GM12801 (cell line): ENCODE data around the gene IGSF21.

Experiments used
- CTCF ChIP-seq: IDR thresholded peaks from one replicate; pipeline ENCODE4 v1.5.1; 2011; ENCODE audit warnings: control low read depth; ENCODE audit not compliant: insufficient read length; ENCODE audit errors: extremely low read depth

Gene IGSF21

GRCh38 chr1:18134324-18135046 is 26.9 kb downstream of the IGSF21 start:
- TF ChIP-seq CTCF: no peak

- no peak for TF ChIP-seq CTCF
Measured at GRCh38 chr1:18137759-18138345, 30.3 kb downstream of the IGSF21 start.

- TF ChIP-seq CTCF: no peak
Measured at GRCh38 chr1:18139198-18139981, 31.8 kb downstream of the IGSF21 start.

- no peak for TF ChIP-seq CTCF
Measured at GRCh38 chr1:18140411-18140810, 32.8 kb downstream of the IGSF21 start.

- TF ChIP-seq CTCF: no peak
Measured at GRCh38 chr1:18141661-18142060, 34.1 kb downstream of the IGSF21 start.

- TF ChIP-seq CTCF: no peak
Measured at GRCh38 chr1:18142471-18142870, 34.9 kb downstream of the IGSF21 start.

- TF ChIP-seq CTCF: no peak
Measured at GRCh38 chr1:18142969-18143368, 35.4 kb downstream of the IGSF21 start.
